Measurements from ENCODE around the gene ZPBP2.
"Not testable (repeated sequence)": the region's sequence is repeated elsewhere in the genome, so short reads cannot be mapped to it uniquely, and the experiment has no call there.

The ZPBP2 gene

DNA sequence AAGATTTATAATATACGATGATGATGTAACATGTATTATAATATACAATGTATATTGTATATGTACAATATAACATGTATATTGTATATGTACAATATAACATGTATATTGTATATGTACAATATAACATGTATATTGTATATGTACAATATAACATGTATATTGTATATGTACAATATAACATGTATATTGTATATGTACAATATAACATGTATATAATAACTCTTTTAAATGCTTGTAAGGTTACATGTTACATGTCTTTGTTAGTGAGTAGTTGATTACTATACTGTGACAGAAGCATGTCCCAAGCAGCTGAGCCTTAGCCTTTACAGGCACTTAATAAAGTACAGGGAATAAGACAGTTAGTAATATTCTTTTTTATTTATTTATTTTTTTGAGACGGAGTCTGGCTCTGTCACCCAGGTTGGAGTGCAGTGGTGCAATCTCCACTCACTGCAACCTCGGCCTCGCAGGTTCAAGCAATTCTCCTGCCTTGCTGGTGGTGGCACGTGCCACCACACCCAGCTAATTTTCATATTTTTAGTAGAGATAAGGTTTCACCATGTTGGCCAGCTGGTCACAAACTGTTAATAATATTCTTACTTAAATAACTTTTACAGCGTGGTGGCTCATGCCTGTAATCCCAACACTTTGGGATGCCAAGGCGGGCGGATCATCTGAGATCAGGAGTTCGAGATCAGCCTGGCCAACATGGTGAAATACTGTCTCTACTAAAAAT lies 11.9 kb upstream of the ZPBP2 start:
- not testable (repeated sequence) for DNase-seq, ATAC-seq

DNA sequence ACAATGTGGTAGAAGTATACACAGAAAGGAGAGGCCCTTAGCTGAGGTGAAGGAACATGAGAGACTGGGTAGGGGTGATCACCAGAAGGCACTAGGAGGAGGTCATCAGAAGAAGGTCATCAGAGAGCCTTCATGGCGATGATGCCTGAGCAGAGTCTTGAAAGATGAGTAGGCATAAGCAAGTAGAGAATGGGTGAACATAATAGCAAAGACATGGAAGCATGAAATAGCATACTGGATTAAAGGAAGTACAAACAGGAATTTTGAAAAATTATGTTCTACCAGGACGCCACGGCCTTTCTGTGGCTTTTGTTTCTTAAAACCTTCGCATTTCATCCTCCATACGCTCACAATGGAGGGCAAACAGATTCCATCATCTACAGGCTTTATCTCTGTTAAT lies 6.8 kb upstream of the ZPBP2 start:
- ATAC-seq (peak; percentile 19), DNase-seq (no peak)

DNA sequence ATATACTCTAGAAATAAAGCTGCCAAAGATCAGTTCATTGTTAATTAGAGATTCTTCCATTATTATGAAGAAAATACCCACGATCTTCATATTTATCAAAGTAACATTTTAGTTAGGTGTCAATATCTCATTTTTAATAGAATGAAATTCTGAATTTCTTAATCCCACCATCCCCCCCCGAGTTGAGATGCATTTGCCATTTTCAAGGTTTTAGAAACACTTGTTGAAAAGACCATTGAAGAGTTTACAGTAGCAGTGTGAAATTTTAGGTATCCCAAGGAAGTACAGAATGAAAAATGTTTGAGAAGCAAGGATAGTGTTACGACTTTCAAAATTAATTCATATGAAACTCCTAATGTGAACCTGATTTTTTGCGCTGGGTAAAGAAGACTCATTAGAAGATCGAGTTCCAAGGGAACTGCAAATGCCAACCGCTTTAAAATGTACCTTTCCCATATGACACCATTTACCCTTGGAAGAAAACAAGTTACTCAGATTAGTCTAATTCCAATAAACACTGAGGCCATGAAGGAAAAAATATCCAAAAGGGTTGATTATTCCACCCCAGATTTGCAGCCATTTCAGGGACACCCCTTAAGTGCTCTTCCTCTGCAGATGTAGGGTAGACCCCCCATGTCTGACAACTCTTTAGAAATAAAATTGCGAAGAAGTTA lies 4.6 kb upstream of the ZPBP2 start:
- no peak for ATAC-seq
- DNase-seq = no peak

- ATAC-seq = peak; percentile 70
- peak; percentile 92 for DNase-seq
Measured at GRCh38 chr17:39863918-39864746, 3.9 kb upstream of the ZPBP2 start, which contains the start of gene IKZF3. TSS of gene IKZF3 (minus strand) at chr17:39864312. CDS start at chr17:39864126, 186 bp downstream.

- ATAC-seq = no peak
Measured at GRCh38 chr17:39866013-39866730, 1.8 kb upstream of the ZPBP2 start.

GRCh38 chr17:39867084-39867879 lies 720 bp upstream of the ZPBP2 start:
- DNase-seq = peak; percentile 51
- ATAC-seq = peak; percentile 83

More at GRCh38 chr17:39866013-39866730, 1.8 kb upstream of the ZPBP2 start:
- no peak for DNase-seq

- no peak for ATAC-seq
- no peak for DNase-seq
Measured at GRCh38 chr17:39868554-39868942, 546 bp downstream of the ZPBP2 start.

- DNase-seq = no peak
- ATAC-seq = no peak
Measured at GRCh38 chr17:39870776-39871175, 2.8 kb downstream of the ZPBP2 start.

DNA sequence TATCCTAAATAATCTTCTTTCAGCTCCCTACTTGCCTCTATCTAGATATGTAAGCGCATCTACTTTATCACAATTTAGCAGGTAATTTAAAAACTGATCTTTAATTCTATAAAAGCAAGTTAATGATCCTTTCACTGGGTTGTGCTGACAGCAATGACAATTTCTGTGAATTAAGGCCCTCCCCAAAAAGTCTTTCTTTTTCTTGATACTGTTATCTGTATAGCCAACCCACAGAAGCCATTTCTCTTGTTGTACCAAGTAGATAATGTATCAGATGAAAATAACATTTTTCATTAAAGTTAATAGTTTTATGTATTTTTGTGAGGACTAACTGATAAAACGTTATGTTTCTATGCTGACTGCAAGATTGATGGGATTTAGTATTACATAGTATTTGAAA lies 3.8 kb downstream of the ZPBP2 start:
- ATAC-seq (no peak), DNase-seq (no peak)

- no peak for ATAC-seq
- DNase-seq = no peak
Measured at GRCh38 chr17:39872751-39873150, 4.7 kb downstream of the ZPBP2 start.

DNA sequence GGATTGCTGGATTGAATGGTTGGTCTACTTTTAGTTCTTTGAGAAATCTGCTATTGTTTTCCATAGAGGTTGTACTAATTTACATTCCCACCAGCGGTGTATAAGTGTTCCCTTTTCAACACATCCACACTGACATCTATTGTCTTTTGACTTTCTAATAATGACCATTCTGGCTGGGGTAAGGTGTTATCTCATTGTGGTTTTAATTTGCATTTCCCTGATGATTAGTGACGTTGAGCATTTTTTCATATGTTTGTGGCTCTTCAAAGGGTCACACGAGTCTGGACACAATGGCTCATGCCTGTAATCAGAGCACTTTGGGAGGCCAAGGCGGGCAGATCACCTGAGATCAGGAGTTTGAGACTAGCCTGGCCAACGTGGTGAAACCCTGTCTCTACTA lies 18.1 kb downstream of the ZPBP2 start:
- ATAC-seq, DNase-seq: not testable (repeated sequence)

DNA sequence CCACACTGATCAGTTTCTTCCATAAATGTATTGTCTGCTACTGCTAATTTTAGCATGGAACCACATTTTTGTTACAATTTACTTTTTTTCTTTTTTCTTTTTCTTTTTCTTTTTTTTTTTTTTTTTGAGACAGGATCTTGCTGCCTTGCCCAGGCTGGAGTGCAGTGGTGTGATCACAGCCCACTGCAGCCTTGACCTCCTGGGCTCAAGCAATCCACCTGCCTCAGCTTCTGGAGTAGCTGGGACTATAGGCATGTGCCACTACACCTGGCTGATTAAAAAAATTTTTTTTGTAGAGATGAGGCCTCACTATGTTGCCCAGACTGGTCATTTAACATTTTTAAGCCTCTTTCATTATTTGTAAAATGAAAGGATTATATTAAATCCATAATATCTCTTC lies 19.1 kb downstream of the ZPBP2 start:
- DNase-seq (no peak), ATAC-seq (no peak)

GRCh38 chr17:39889200-39889599 lies 21.2 kb downstream of the ZPBP2 start:
- ATAC-seq (no peak), DNase-seq (no peak)

DNA sequence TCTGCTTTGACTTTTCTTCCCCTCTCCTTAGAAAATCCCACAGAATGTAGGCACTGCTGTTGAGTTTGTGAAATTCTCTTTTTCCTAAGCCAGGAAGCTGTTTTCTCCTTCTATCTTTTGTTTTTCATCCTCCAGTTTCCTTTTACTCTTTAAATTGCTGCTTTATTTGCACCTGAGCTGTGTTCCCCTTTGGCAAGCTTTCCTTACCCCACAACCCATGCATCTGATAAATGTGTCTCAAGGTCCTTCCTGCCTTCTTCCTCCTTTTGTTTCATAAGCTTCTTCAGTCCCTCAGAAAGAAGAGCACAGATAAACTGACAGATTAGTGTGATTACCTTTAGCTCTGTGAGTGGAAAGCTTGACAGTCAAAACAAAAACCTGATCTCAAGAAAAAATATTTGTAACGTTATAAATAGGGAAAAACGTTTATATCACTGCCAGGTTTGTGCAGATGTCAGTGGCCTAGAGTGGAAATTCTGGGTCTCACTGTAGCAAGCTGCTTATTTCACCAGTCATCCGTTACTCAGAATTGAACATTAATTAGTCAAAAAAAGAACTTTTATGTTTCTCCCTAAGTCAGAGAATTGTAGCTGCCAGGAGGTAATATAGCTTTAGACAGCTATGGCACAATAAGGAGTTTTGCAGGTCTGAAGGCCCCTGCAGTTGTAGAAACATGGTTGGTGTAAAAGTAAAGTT lies 26.8 kb downstream of the ZPBP2 start:
- ATAC-seq = no peak
- no peak for DNase-seq

DNA sequence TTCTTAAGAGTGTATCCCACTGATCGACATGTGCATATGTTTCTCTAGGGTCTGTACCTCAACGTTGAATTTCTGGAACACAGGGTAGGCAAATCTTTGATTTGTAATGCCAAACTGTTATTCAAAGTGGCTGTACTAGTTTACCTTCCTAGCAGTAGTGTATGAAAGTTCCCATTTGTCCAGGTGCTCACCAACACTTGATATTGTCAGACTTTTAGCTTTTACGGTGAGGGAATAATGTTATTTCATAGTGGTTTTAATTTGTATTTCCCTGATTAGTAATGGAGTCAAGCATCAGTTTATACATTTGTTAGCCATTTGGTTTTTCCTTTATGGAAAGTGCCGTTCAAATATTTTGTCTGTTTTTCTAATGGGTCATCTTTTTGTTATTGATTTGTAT lies 30.1 kb downstream of the ZPBP2 start:
- ATAC-seq = no peak

GRCh38 chr17:39899215-39899614 lies 31.2 kb downstream of the ZPBP2 start:
- ATAC-seq = no peak
- no peak for DNase-seq

More for the DNA sequence above, 30.1 kb downstream of the ZPBP2 start:
- no peak for DNase-seq

GRCh38 chr17:39902027-39902426 lies 34.0 kb downstream of the ZPBP2 start:
- not testable (repeated sequence) for DNase-seq, ATAC-seq

- DNase-seq = no peak
- ATAC-seq = peak; percentile 80
Measured at GRCh38 chr17:39903158-39903884, 35.3 kb downstream of the ZPBP2 start.

- DNase-seq = no peak
Measured at GRCh38 chr17:39904990-39905288, 36.9 kb downstream of the ZPBP2 start.

DNA sequence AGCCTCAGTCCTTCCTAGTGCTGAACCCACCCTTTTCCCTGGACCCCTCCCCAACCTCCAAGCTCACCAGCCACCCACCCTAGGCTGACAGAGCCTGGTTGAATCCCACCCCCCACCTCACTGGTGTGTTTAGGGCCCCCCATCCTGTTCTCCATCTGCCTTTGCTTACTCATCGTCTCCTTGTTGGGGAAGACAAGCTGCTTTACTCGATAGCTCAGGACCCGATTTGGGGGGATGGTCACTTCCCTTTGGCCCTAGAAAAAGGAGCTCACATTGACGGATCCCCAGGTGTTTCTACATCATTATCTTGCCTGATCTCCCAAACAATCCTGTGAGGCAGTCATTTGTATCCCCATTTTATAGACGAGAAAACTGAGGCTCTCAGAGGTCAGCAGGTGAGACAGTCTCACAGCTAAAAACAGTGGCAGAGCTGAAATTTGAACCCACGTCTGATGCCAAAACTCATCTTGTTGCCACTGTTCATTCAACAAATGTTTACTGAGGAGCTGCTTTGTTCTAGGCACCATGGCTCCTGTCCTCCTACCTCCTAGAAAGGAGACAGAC lies 40.9 kb downstream of the ZPBP2 start:
- DNase-seq (no peak), ATAC-seq (no peak)

More at GRCh38 chr17:39904990-39905288, 36.9 kb downstream of the ZPBP2 start:
- no peak for ATAC-seq

All from stimulated activated naive CD8-positive, alpha-beta T cell treated with anti-CD3 and anti-CD28 coated beads, Interleukin-15, Interleukin-2, amounts not matched to agents 100 U/mL and 50 U/mL, for 24 hours (primary cell).